MG63 (cell line): ENCODE results near the gene MYH6. TPM values are rescaled to one million over a fixed set of nuclear protein-coding genes. Genes with fewer than 3 reads are reported as not detected.
"Not testable (repeated sequence)": the region's sequence is repeated elsewhere in the genome, so short reads cannot be mapped to it uniquely, and the experiment has no call there.

Experiments used
- DNase-seq: peaks from one replicate; pipeline ENCODE4 v3.0.0-alpha.2; 2020
- H3K27me3 ChIP-seq: fragments of 250-450 bp; sonication (Bioruptor Pico); 2 replicates; pipeline ENCODE4 v1.5.1; 2020; ENCODE audit warnings: mild to moderate bottlenecking, moderate library complexity
- H3K36me3 ChIP-seq: fragments of 250-450 bp; sonication (Bioruptor Pico); 2 replicates; pipeline ENCODE4 v1.5.1; 2020; ENCODE audit warnings: mild to moderate bottlenecking, moderate library complexity
- H3K4me3 ChIP-seq: fragments of 250-450 bp; sonication (Bioruptor Pico); 2 replicates; pipeline ENCODE4 v1.5.1; 2020; ENCODE audit warnings: mild to moderate bottlenecking, moderate library complexity
- H3K9me3 ChIP-seq: fragments of 250-450 bp; sonication (Bioruptor Pico); 2 replicates; pipeline ENCODE4 v1.5.1; 2020; ENCODE audit warnings: mild to moderate bottlenecking, moderate library complexity
- total RNA-seq: library from RNA; depleted of rRNA; stranded (reverse); fragments of >200 nt; shearing (Covaris generic); gene quantifications from 2 replicates; pipeline ENCODE4 v1.2.3, GENCODE V29; 2014; ENCODE audit warnings: low replicate concordance; rRNA removed

The MYH6 gene
- not detected in 2 replicates for total RNA-seq

DNA sequence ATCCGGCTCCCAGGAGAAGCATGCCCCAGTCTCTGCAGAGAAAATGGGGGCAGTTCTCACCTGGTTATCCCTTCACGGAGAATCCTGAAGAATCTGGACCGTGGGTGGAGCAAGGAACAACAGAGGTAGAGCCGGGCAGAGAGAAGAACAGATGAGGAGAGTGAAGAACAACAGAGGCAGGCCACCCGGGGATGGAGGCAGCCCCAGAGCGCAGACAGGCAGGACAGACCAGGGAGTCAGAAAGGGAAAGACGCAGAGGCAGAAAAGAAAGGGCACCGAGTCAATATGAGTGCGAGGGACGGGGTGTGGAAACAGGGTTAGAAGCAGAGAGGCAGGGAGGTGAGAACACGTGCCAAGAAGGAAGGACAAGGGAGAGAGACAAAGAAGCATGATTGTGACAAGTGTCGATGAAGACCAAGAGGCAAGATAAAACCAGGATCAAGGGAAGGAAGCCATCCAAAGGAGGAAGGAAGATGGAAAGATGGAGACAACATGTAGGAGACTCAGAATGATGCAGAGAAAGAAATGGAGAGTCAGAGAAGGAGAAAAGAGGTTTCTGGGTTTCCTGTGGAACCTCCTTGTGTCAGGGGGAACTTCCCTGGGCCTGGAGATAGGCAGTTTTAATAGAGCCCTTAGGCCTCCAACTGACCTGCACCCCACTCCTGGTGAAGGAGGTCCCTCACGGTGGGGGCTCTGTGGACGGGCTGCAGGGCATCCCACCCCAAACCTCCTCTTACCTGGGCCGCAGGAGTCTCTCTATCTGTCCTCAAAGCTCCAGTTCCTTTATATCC lies at the start of gene MYH6:
MYH6 (minus strand) TSS at position 758 of the 791 bp plus-strand sequence. CDS start 1,050 bp downstream, outside the sequence.
- no peak for DNase-seq
- Histone ChIP-seq H3K4me3 (no peak within 1 kb of the TSS), H3K36me3 (no peaks in the 10 kb centered on the region), H3K27me3 (no peaks in the 10 kb centered on the region), H3K9me3 (no peaks in the 10 kb centered on the region)

DNA sequence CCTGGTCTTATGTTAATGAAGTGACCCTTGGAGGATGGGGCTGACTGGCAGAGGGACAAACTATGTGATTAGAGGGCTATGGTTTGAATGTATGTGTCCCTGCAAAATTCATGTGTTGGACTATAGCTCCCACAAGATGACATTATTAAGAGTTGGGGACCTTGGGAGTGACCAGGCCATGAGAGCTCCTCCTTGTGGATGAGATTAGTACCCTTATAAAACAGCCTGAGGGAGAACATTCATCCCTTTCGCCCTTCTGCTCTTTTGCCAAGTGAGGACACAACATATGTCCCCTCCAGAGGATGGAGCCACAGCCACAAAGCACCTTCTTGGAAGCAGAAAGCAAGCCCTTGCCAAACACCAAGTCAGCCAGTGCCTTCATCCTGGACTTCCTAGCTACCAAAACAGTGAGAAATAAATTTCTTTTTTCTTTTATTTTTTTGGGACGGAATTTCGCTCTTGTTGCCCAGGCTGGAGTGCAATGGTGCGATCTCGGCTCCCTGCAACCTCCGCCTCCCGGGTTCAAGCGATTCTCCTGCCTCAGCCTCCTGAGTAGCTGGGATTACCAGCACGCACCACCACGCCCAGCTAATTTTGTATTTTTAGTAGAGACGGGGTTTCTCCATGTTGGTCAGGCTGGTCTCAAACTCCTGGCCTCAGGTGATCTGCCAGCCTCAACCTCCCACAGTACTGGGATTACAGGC lies 49.0 kb upstream of the MYH6 start:
- H3K4me3 ChIP-seq, H3K27me3 ChIP-seq, DNase-seq, H3K9me3 ChIP-seq, H3K36me3 ChIP-seq: not testable (repeated sequence)

GRCh38 chr14:23454445-23454856 lies 46.4 kb upstream of the MYH6 start:
- no peaks in the 10 kb centered on the region for H3K36me3 ChIP-seq
- no peak for DNase-seq

DNA sequence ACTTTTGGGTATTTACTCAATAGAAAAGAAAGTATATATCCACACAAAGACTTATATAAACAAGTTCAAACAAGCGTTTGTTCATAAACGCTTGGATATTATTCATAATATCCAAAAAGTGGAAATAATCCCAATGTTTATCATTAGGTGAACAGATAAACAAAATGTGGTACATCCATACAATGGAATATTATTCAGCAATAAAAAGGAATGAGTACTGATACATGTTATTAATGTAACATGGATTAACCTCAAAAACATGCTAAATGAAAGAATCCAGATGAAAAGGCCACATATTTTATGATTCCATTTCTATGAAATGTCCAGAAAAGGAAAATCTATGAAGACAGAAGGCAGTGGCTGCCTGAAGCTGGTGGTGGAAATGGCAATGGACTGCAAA lies 44.2 kb upstream of the MYH6 start:
- DNase-seq: no peak
- Histone ChIP-seq H3K36me3 (no peaks in the 10 kb centered on the region), H3K4me3 (no peak overlapping the region), H3K27me3 (no peaks in the 10 kb centered on the region; the same call in 1 of the 2 replicates), H3K9me3 (no peaks in the 10 kb centered on the region)

More at GRCh38 chr14:23454445-23454856, 46.4 kb upstream of the MYH6 start:
- H3K4me3 ChIP-seq: no peak overlapping the region
- H3K27me3 ChIP-seq: no peaks in the 10 kb centered on the region; the same call in 1 of the 2 replicates
- H3K9me3 ChIP-seq: no peaks in the 10 kb centered on the region

DNA sequence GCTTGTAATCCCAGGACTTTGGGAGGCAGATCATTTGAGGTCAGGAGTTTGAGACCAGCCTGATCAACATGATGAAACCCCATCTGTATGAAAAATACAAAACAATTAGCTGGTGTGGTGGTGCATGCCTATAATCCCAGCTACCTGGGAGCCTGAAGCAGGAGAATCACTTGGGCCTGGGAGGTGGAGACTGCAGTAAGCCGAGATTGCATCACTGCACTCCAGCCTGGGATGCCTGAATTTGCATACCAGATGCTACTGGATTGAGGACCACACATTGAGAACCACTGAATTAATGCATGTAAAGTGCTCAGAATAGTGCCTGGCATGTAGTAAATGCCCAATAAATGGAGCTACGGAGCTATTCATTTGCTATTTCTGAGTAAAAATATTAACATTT lies 42.3 kb upstream of the MYH6 start:
- no peaks in the 10 kb centered on the region for H3K9me3 ChIP-seq
- H3K4me3 ChIP-seq: no peak overlapping the region
- H3K27me3 ChIP-seq: no peaks in the 10 kb centered on the region; the same call in 1 of the 2 replicates
- no peak for DNase-seq
- no peaks in the 10 kb centered on the region for H3K36me3 ChIP-seq

GRCh38 chr14:23449314-23449713 lies 41.2 kb upstream of the MYH6 start:
- Histone ChIP-seq H3K27me3 (no peaks in the 10 kb centered on the region; the same call in 1 of the 2 replicates), H3K4me3 (no peak overlapping the region), H3K36me3 (no peaks in the 10 kb centered on the region), H3K9me3 (no peaks in the 10 kb centered on the region)
- no peak for DNase-seq

DNA sequence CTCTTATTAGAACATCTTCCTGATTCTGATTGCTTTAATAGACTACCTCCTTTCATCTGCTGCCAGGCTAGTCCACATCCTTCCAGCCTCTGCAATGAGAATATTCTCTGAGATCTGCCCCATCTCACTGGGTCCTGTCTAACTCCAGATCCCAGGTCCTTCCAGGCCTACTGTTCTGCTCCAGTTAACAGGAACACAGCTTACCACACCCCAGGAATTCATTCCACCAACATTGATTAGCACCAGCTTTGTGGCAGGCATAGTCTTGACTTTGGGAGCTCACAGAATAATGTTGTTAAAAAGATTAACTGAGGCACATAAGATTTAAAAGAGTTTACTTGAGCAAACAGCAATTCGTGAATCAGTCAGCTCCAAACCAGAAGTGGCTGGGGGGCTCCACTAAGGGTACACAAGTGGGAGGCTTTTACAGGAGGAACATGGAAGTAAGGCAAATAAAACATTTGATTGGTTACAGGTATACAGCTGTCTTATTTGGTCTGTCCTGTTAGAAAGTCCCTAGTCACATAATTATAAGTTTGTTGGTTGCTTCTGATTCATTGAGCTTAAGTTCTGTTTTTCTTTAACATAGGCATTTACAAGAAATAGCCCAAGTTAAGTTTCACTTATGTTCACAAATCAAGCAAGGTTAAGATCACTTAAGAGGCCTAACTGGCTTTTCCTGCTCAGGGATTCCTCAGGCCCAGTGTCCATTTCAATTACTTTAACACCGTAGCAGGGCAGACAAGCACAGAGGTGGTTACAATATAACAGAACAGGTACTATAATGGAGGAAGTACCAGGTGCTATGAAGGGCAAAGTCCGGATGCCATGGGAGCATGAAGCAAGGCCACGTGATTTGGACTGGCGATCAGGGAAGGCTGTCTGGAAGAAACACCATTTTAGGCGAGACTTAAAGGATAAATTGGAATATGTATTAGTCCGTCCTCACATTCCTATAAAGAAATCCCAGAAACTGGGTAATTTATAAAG lies 39.6 kb upstream of the MYH6 start:
- Histone ChIP-seq H3K36me3 (no peaks in the 10 kb centered on the region), H3K27me3 (no peaks in the 10 kb centered on the region; the same call in 1 of the 2 replicates), H3K9me3 (no peaks in the 10 kb centered on the region), H3K4me3 (no peak overlapping the region)
- DNase-seq: no peak

DNA sequence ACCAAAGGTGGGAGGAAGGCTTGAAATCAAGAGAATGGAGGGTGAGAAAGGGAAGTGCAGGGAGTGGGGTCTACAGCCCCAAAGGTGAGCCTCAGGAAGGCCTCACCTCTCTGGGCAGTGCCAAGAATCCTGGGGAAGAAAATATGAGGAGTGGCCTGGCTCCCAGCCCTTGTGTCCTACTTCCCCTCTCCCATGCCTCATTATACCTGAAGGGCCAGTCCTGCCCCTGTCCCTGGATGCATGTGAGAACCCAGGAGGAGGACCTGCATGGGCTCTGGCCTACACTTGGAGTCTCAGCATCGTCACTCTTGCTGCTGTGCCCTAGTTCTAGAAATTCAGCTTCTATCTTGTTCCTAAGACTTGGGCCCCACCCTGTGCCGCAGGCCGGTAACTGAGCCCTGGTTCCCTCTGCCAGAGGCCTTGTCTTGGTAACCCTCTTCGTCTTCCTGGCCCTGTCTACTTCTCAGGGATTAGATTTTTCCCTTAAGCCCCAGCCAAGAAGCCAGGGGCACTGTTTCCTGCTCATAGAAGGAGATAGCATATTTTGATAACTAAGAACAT lies 38.3 kb upstream of the MYH6 start:
- Histone ChIP-seq H3K27me3 (no peaks in the 10 kb centered on the region; the same call in 1 of the 2 replicates), H3K36me3 (no peaks in the 10 kb centered on the region), H3K9me3 (no peaks in the 10 kb centered on the region), H3K4me3 (no peak overlapping the region)
- DNase-seq: no peak

DNA sequence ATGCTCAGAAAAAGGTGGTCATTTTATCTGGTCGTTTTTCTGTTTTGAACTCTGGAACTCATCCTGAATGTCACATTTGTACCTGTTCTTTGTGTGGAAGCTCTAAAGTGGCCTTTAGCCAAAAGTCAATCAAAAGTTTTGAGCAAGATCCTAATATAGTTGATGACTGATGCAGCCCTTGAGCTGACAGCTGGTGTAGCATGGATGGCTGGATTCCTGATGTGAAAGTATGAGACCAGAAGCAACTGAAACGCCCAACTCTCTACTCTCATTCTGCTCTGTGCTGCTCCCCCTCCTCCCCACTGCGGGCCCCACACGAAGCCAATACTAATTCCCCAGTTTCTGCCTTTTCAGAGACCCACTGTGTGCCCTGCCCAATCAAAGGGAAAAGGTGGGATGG lies 37.7 kb upstream of the MYH6 start:
- H3K27me3 ChIP-seq: no peaks in the 10 kb centered on the region
- no peaks in the 10 kb centered on the region for H3K9me3 ChIP-seq
- H3K36me3 ChIP-seq: no peaks in the 10 kb centered on the region
- DNase-seq: no peak
- no peak overlapping the region for H3K4me3 ChIP-seq

GRCh38 chr14:23444314-23444713 lies 36.2 kb upstream of the MYH6 start:
- Histone ChIP-seq H3K27me3 (no peaks in the 10 kb centered on the region), H3K36me3 (no peaks in the 10 kb centered on the region), H3K4me3 (no peak overlapping the region), H3K9me3 (no peaks in the 10 kb centered on the region)
- no peak for DNase-seq

DNA sequence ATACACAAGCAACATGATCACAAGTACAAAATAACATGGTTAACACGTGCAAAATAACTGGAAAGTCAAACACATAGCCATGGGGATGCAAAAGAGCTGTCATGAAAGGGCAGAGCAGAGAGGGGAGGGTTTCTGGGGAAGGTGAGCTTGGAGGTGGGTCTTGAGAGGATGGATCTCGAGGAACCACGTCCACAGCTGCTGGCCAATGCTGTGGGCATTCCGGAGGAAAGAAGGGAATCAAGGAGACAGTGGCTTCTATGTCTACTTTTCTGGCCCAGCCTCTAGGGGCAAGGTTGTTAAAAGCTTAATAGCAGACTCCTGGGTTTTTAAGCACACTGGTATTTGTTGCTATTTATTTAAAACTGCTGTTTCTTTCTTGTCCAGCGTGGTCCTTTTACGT lies 35.8 kb upstream of the MYH6 start:
- H3K4me3 ChIP-seq: no peak overlapping the region
- no peaks in the 10 kb centered on the region for H3K36me3 ChIP-seq
- no peaks in the 10 kb centered on the region for H3K9me3 ChIP-seq
- no peaks in the 10 kb centered on the region for H3K27me3 ChIP-seq
- no peak for DNase-seq

DNA sequence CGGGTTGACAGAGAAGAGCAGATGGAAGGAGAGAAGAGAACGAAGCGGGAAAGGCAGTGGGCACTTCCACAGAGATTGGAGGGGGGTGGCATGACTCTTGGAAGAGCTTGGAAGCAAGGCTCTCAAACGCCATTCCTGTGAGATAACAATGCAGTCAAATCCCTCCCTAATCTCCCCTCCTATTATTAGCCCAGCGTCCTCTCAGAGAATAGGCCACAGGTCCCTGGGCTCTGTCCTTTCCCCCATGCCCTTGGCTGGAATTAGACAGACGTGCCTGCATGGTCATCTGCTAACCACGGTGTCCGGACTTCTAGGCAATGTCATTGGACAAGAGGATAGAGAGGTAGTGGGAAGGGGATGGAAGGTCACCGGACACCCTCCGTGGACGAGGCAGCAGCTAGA lies 35.3 kb upstream of the MYH6 start:
- Histone ChIP-seq H3K36me3 (no peaks in the 10 kb centered on the region), H3K4me3 (no peak overlapping the region), H3K9me3 (no peaks in the 10 kb centered on the region), H3K27me3 (no peaks in the 10 kb centered on the region)
- DNase-seq: no peak

DNA sequence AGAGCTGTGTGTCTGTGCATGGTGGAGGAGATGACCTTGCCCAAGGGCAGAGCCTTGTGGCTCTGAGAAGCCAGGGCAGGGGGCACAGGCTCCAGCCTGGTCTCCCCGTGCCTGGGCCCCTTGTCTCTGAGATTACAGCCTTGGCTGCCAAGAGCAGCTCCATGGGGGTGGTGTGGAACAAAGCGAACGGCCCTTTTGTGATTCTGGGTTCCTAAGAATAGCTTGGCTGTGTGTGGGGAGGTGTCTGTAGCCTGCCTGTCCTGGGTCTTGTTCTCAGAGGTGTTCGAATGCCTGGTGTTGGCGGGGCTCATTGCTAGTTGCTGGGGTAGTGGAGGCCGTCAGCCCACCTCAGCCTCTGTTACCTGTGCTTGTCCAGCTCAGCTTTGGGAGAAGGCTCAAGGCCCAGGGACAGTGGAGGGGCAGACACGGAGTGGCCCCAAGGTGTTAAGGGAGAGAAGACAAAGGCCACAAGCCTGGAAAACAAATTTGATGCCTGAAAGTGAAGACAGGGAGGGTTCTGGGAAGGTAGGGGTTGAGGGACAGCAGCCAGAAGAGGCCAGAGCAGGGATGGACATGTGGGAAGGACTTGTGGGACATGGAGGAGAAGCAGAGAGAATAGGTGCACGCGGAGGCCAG lies 34.8 kb upstream of the MYH6 start:
- no peak overlapping the region for H3K4me3 ChIP-seq
- H3K36me3 ChIP-seq: no peaks in the 10 kb centered on the region
- DNase-seq: no peak
- H3K9me3 ChIP-seq: no peaks in the 10 kb centered on the region
- no peaks in the 10 kb centered on the region for H3K27me3 ChIP-seq

DNA sequence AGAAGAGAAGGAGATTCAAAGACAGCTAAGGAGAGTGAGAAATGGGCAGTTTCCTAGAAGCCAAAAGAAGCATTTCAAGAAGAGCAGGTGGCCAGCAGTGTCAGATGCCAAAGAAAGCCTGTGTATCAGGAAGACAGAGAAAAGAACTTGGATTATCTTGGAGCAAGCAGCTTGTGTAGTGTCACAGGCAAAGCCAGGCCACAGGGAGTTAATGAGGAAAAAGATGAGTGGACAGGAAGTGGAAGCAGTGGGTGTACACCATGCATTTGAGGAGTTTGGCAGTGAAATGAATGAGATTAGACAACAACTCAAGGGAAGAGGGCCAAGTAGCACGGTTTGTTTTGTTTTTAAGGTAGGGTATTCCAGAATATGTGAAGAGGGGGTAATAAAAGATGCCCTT lies 33.0 kb upstream of the MYH6 start:
- no peaks in the 10 kb centered on the region for H3K27me3 ChIP-seq
- DNase-seq: peak; percentile 20
- H3K4me3 ChIP-seq: no peak overlapping the region

DNA sequence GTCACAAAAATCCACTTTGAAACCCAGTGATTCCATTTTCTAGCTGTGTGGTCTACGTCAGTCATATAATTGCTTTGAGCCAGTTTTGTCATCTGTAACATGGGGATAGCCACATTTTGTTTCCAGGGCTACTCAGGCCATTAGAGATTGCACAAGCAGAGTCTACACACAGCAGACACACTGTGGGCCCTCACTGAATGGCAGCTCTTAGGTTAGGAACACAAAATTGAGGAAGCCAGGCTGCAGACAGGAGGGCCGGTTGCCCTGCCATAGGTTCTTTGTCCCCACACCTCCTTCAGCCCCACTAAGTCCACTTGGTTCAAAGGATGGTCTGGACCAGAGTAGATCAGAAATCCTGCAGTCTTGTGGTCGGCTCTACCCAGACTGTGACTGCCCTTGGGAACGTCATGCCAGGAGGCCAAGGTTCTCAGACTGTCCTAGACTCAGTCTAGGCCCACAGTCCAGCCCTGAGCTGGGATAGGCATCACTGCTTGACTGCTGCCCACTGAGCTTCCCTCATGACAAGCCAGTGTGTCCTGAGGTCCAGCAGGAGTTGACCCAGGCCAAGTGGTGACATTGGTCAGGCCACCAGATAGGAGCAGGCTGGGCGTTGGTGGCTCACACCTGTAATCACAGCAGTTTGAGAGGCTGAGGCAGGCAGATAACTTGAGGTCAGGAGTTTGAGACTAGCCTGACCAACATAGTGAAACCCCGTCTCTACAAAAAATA lies 31.2 kb upstream of the MYH6 start:
- Histone ChIP-seq H3K9me3 (no peaks in the 10 kb centered on the region), H3K36me3 (no peaks in the 10 kb centered on the region), H3K4me3 (no peak overlapping the region), H3K27me3 (no peaks in the 10 kb centered on the region)
- no peak for DNase-seq

More for the DNA sequence above, 33.0 kb upstream of the MYH6 start:
- H3K9me3 ChIP-seq: no peaks in the 10 kb centered on the region
- no peaks in the 10 kb centered on the region for H3K36me3 ChIP-seq
